ENCODE results near the gene THSD8.

THSD8 gene

GRCh38 chr19:12801466-12802266 lies at the start of gene THSD8, which contains the start of gene PRDX2:
Gene THSD8 (plus strand): TSS chr19:12802069. CDS start chr19:12802072, 3 bp downstream.
Gene PRDX2 (minus strand): TSS chr19:12801800. CDS start chr19:12801261, 539 bp downstream.
- peak within 1 kb of the TSS; percentile 87 for H3K4me3 ChIP-seq (ENCODE audit: low read depth, low read length)
- DNase-seq (ENCODE audit: low read depth, low spot score), result peak; percentile 71
- in situ Hi-C loops (cut with HindIII; ENCODE audit: low sequenced_read_pairs), result no loop called here
- peak; percentile 6 for TF ChIP-seq CTCF (IDR thresholded peaks at IDR 0.05; ENCODE audit: low read depth, low read length)

GRCh38 chr19:12754465-12755196 lies 47.2 kb upstream of the THSD8 start:
- DNase-seq (ENCODE audit: low read depth, low spot score), result no peak
- no peak overlapping the region for H3K4me3 ChIP-seq (ENCODE audit: low read depth, low read length)
- in situ Hi-C loops (cut with HindIII; ENCODE audit: low sequenced_read_pairs), result no loop called here
- no peak for TF ChIP-seq CTCF (IDR thresholded peaks at IDR 0.05; ENCODE audit: low read depth, low read length)

GRCh38 chr19:12756150-12756883 lies 45.6 kb upstream of the THSD8 start:
- no peak for TF ChIP-seq CTCF (IDR thresholded peaks at IDR 0.05; ENCODE audit: low read depth, low read length)
- in situ Hi-C loops (cut with HindIII; ENCODE audit: low sequenced_read_pairs), result no loop called here
- DNase-seq (ENCODE audit: low read depth, low spot score), result no peak
- H3K4me3 ChIP-seq (ENCODE audit: low read depth, low read length), result no peak overlapping the region

- in situ Hi-C loops (cut with HindIII; ENCODE audit: low sequenced_read_pairs), result no loop called here
- peak overlapping the region; percentile 17 for H3K4me3 ChIP-seq (ENCODE audit: low read depth, low read length)
- DNase-seq (ENCODE audit: low read depth, low spot score), result peak; percentile 72
- TF ChIP-seq CTCF (IDR thresholded peaks at IDR 0.05; ENCODE audit: low read depth, low read length), result peak; percentile 85
These were observed 44.2 kb upstream of the THSD8 start for GRCh38 chr19:12757544-12758274.

- DNase-seq (ENCODE audit: low read depth, low spot score), result no peak
- TF ChIP-seq CTCF (IDR thresholded peaks at IDR 0.05; ENCODE audit: low read depth, low read length), result no peak
- in situ Hi-C loops (cut with HindIII; ENCODE audit: low sequenced_read_pairs), result no loop called here
- H3K4me3 ChIP-seq (ENCODE audit: low read depth, low read length), result no peak overlapping the region
These were observed 42.2 kb upstream of the THSD8 start for GRCh38 chr19:12759686-12760085.

GRCh38 chr19:12763100-12763499 lies 38.8 kb upstream of the THSD8 start:
- in situ Hi-C loops (cut with HindIII; ENCODE audit: low sequenced_read_pairs), result no loop called here
- TF ChIP-seq CTCF (IDR thresholded peaks at IDR 0.05; ENCODE audit: low read depth, low read length), result no peak
- DNase-seq (ENCODE audit: low read depth, low spot score), result no peak
- no peak overlapping the region for H3K4me3 ChIP-seq (ENCODE audit: low read depth, low read length)
